GM23248 (cell line): ENCODE results near the gene EFCC1. TPM values are rescaled to one million over a fixed set of nuclear protein-coding genes. Genes with fewer than 3 reads are reported as not detected.

Source experiments
- DNase-seq: peaks from one replicate; pipeline ENCODE4 v3.0.0-alpha.2; 2015
- H2AFZ ChIP-seq: fragments of 200-600 bp; sonication (generic); 2 replicates; pipeline ENCODE4 v1.6.1; 2016; ENCODE audit warnings: antibody characterized with exemption
- H3F3A ChIP-seq: fragments of 200-600 bp; sonication (generic); 2 replicates; pipeline ENCODE4 v1.6.1; 2016; ENCODE audit warnings: mild to moderate bottlenecking, antibody characterized with exemption, mixed run types; ENCODE audit not compliant: insufficient read depth
- H3K27ac ChIP-seq: fragments of 200-600 bp; sonication (generic); 2 replicates; pipeline ENCODE4 v1.5.1; 2016; ENCODE audit warnings: mild to moderate bottlenecking
- H3K27me3 ChIP-seq: fragments of 200-600 bp; sonication (generic); replicated peaks from 2 replicates; pipeline ENCODE4 v1.6.1; 2016; ENCODE audit warnings: mild to moderate bottlenecking; ENCODE audit not compliant: insufficient read depth
- H3K36me3 ChIP-seq: fragments of 200-600 bp; sonication (generic); 2 replicates; pipeline ENCODE4 v1.6.1; 2016; ENCODE audit warnings: low read depth, mild to moderate bottlenecking
- H3K4me1 ChIP-seq: fragments of 200-600 bp; sonication (generic); 2 replicates; pipeline ENCODE4 v1.6.1; 2016; ENCODE audit warnings: mild to moderate bottlenecking; ENCODE audit not compliant: insufficient read depth
- H3K4me2 ChIP-seq: fragments of 200-600 bp; sonication (generic); one replicate; pipeline ENCODE4 v1.6.1; 2016; ENCODE audit warnings: mild to moderate bottlenecking; ENCODE audit not compliant: unreplicated experiment
- H3K4me3 ChIP-seq: fragments of 200-600 bp; sonication (generic); 2 replicates; pipeline ENCODE4 v1.5.1; 2016; ENCODE audit warnings: mild to moderate bottlenecking
- H3K79me2 ChIP-seq: fragments of 200-600 bp; sonication (generic); 2 replicates; pipeline ENCODE4 v1.6.1; 2016; ENCODE audit warnings: mild to moderate bottlenecking; ENCODE audit not compliant: insufficient read depth
- H3K9ac ChIP-seq: fragments of 200-600 bp; sonication (generic); 2 replicates; pipeline ENCODE4 v1.6.1; 2016; ENCODE audit warnings: mild to moderate bottlenecking
- H3K9me2 ChIP-seq: fragments of 200-600 bp; sonication (generic); 2 replicates; pipeline ENCODE4 v1.6.1; 2016; ENCODE audit warnings: mixed run types, mild to moderate bottlenecking, moderate library complexity; ENCODE audit not compliant: insufficient read depth
- H3K9me3 ChIP-seq: fragments of 200-600 bp; sonication (generic); one replicate; pipeline ENCODE4 v1.6.1; 2017; ENCODE audit warnings: low read depth
- H4K20me1 ChIP-seq: fragments of 200-600 bp; sonication (generic); 2 replicates; pipeline ENCODE4 v1.6.0; 2016; ENCODE audit not compliant: insufficient read depth
- EZH2 ChIP-seq: fragments of 200-600 bp; sonication (generic); IDR thresholded peaks from 2 replicates; pipeline ENCODE4 v1.6.1; 2018; ENCODE audit warnings: antibody characterized with exemption, mild to moderate bottlenecking; ENCODE audit not compliant: insufficient read depth, poor library complexity, severe bottlenecking
- EZH2phosphoT487 ChIP-seq: fragments of 200-600 bp; sonication (generic); IDR thresholded peaks from 2 replicates; pipeline ENCODE4 v1.6.1; 2018; ENCODE audit warnings: antibody characterized with exemption, moderate library complexity, mild to moderate bottlenecking, low read depth; ENCODE audit not compliant: insufficient read depth
- WGBS, 2 experiments: methylation state at CpG; one replicate each; pipeline ENCODE4 v1.1.6; 2015 to 2017; ENCODE audit warnings: low lambda C conversion rate in 2 of 2, low coverage in 1 of 2; ENCODE audit errors: missing lambda C conversion rate in 2 of 2; 5-methylcytosine and 5-hydroxymethylcytosine counted together
- in situ Hi-C: fragments of 300-500 bp; cut with MboI; formaldehyde crosslinking; loops from 2 replicates; pipeline ENCODE4 v1.15.0; 2020
- polyA plus RNA-seq: library from polyadenylated mRNA; unstranded; fragments of >200 nt; fragmentation: Nextera tagmentation; extraction: Ambion mirVana; gene quantifications from 2 replicates; pipeline ENCODE4 v1.2.1, GENCODE V29; 2016
- total RNA-seq: library from RNA; depleted of rRNA; stranded (reverse); fragments of >200 nt; shearing (Covaris generic); gene quantifications from 2 replicates; pipeline ENCODE4 v1.2.3, GENCODE V29; 2014

The EFCC1 gene
- total and polyA plus RNA-seq, 2 experiments from 2014 or later: not detected

DNA sequence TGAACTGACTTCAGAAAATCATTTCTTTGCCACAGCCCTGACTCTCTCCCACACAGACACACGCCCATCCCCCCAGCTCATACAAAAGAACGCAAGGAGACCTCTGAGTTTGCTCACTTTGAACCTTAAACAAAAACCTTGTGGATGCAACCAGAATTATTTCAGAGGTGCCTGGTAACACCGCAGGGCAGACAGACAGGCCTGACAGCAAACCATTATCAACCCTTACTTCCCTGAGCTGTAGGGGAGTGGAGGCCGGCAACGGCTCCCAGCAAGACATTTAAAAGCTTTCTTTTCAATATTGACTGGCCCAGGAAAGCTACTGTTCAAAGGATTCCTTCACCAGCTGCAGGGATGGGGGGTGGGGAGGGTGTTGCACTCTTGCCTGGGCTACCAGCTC lies 2.0 kb upstream of the EFCC1 start:
- Histone ChIP-seq H3K36me3 (no peaks in the 10 kb centered on the region), H3K4me2 (no peak overlapping the region), H3K27me3 (peaks cover 76% of the 10 kb centered on the region), H3K9me2 (no peaks in the 10 kb centered on the region), H3F3A (peaks cover 3% of the 10 kb centered on the region; the same call in 1 of the 2 replicates), H3K9me3 (no peaks in the 10 kb centered on the region), H3K4me3 (no peak overlapping the region), H4K20me1 (no peaks in the 10 kb centered on the region), H3K79me2 (no peaks in the 10 kb centered on the region), H3K4me1 (no peaks in the 10 kb centered on the region), H3K27ac (no peak overlapping the region), H2AFZ (no peak overlapping the region), H3K9ac (no peak overlapping the region)
- TF ChIP-seq EZH2phosphoT487 (no peak), EZH2 (no peak)
- in situ Hi-C loops: no loop called here
- WGBS, 2 experiments: 74 to 78% methylated on average over 5 of the region's 5 CpGs
- DNase-seq: no peak

DNA sequence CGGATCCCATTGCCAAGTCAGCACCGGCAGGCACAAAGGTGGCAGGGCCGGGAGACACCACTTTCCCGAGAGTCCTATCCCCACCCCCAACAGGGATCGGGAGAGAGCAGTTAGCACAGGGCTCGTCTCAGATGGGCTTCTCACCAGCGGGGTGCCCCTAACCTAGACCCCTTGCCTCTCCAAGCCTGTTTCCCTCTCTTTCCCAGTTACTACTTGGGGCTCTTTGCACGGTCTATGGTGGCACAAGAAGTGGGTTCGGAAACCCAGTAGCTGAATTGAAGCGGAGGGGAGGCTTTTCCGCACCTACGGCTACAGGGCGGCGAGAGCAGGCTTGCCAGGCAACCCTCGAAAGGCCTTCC lies 383 bp upstream of the EFCC1 start:
- Histone ChIP-seq H3K9me3 (no peaks in the 10 kb centered on the region), H4K20me1 (no peaks in the 10 kb centered on the region), H3K4me2 (no peak overlapping the region), H3K9me2 (no peaks in the 10 kb centered on the region), H3K4me3 (peak overlapping the region; percentile 54), H3K36me3 (no peaks in the 10 kb centered on the region), H3K4me1 (no peaks in the 10 kb centered on the region), H2AFZ (0 out of 2 replicates have a peak overlapping the region, but pooled peaks have one; percentile 41), H3K9ac (no peak overlapping the region), H3K79me2 (no peaks in the 10 kb centered on the region), H3F3A (peaks cover 3% of the 10 kb centered on the region; the same call in 1 of the 2 replicates), H3K27me3 (peaks cover 72% of the 10 kb centered on the region), H3K27ac (no peak overlapping the region)
- 10 to 13% methylated on average over 15 of the region's 15 CpGs for WGBS, 2 experiments
- DNase-seq: no peak
- no peak for TF ChIP-seq EZH2phosphoT487
- in situ Hi-C loops: no loop called here

DNA sequence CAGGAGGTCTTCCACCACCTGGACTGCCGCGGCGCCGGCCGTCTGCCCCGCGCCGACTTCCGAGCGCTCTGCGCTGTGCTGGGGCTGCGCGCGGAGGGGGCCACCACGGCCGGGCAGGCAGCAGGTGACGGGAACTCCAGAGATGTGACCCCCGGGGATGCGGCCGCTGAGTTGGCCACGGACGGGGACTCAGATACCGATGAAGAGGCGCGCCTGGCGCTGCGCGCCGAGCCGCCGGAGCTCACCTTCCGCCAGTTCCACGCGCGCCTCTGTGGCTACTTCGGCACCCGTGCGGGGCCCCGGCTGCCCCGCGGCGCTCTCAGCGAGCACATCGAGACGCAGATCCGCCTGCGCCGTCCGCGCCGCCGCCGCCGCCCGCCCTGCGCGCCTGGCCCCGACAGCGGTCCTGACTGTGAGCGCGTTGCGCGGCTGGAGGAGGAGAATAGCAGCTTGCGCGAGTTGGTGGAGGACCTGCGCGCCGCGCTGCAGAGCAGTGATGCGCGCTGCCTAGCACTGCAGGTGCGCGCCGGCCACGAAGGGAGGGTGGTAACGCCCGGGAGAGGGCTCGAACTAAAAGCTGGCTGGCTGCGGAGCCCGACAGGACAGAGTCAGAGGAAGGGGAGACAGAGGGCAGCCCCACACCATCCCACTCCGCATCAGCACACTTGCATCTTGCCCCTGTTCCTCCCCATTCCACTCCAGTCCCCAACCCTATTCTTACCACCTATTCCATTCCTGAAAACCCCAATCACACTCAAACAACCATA lies 885 bp downstream of the EFCC1 start:
- no peaks in the 10 kb centered on the region for H4K20me1 ChIP-seq
- no peak overlapping the region for H3K4me3 ChIP-seq
- no peaks in the 10 kb centered on the region for H3K79me2 ChIP-seq
- peaks cover 75% of the 10 kb centered on the region for H3K27me3 ChIP-seq
- TF ChIP-seq EZH2 (no peak), EZH2phosphoT487 (no peak)
- H3K27ac ChIP-seq: no peak overlapping the region
- H3K4me1 ChIP-seq: no peaks in the 10 kb centered on the region
- peaks cover 3% of the 10 kb centered on the region; the same call in 1 of the 2 replicates for H3F3A ChIP-seq
- H3K36me3 ChIP-seq: no peaks in the 10 kb centered on the region
- peak; percentile 39 for DNase-seq
- in situ Hi-C loops: no loop called here
- 2 to 4% methylated on average over 65 to 70 of the region's 81 CpGs for WGBS, 2 experiments
- H3K9me2 ChIP-seq: no peaks in the 10 kb centered on the region
- no peak overlapping the region for H3K9ac ChIP-seq
- no peaks in the 10 kb centered on the region for H3K9me3 ChIP-seq
- no peak overlapping the region for H3K4me2 ChIP-seq
- no peak overlapping the region for H2AFZ ChIP-seq

GRCh38 chr3:129002573-129003569 lies 1.8 kb downstream of the EFCC1 start:
- Histone ChIP-seq H3F3A (peaks cover 3% of the 10 kb centered on the region; the same call in 1 of the 2 replicates), H3K27ac (no peak overlapping the region), H3K36me3 (no peaks in the 10 kb centered on the region), H3K9me2 (no peaks in the 10 kb centered on the region), H3K27me3 (peaks cover 71% of the 10 kb centered on the region), H4K20me1 (no peaks in the 10 kb centered on the region), H3K4me3 (no peak overlapping the region), H3K4me2 (no peak overlapping the region), H3K4me1 (no peaks in the 10 kb centered on the region), H2AFZ (no peak overlapping the region), H3K9me3 (no peaks in the 10 kb centered on the region), H3K9ac (no peak overlapping the region), H3K79me2 (no peaks in the 10 kb centered on the region)
- WGBS, 2 experiments: 40 to 41% methylated on average over 28 of the region's 28 CpGs
- TF ChIP-seq EZH2phosphoT487 (no peak), EZH2 (no peak)
- DNase-seq: no peak
- in situ Hi-C loops: no loop called here
